NCI-H460 (cell line): ENCODE results near the gene BEAN1. TPM values are rescaled to one million over a fixed set of nuclear protein-coding genes. Genes with fewer than 3 reads are reported as not detected.

Experiments
- DNase-seq: peaks from one replicate; pipeline ENCODE4 v3.0.0-alpha.2; 2016; ENCODE audit warnings: low read depth; ENCODE audit errors: extremely low read depth
- total RNA-seq: library from RNA; depleted of rRNA; stranded (reverse); fragments of >200 nt; shearing (Covaris generic); gene quantifications from 2 replicates; pipeline ENCODE4 v1.2.3, GENCODE V29; 2014

BEAN1 gene
- total RNA-seq, 1 experiment from 2014 or later, result 0.42 TPM

DNA sequence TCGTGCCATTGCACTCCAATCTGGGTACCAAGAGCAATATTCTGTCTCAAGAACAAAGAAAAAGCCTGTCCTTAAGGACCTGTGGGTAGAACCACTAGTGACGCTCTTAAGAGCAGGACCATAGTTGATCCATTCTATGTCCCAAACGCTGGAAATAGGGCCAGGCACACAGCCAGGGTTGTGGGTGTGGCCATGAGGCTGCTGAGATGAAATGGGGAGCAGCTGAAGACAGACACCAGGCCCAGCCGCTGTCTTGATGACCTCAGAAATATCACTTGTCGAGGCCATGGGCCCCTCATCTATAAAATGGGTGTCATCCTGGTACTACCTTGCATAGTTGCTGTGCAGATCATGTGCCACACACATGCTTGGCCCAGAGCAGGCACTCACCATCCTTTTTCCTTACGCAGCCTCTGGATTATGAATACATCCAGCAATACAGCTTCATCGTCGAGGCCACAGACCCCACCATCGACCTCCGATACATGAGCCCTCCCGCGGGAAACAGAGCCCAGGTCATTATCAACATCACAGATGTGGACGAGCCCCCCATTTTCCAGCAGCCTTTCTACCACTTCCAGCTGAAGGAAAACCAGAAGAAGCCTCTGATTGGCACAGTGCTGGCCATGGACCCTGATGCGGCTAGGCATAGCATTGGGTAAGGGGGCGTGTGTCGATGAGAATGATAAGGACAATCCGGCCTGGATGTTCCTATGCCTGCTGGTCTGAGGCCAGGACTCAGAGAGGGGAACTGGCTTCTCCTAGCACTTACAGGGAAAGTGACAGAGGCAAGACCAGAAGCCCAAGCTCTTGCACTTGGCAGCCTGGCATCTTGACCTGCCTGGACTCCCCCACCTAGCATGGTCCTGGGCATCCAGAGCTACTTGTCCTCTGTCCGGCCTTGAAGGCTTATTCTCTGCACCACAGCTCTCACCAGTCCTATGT, 35.1 kb upstream of the BEAN1 start:
- DNase-seq, result no peak

DNA sequence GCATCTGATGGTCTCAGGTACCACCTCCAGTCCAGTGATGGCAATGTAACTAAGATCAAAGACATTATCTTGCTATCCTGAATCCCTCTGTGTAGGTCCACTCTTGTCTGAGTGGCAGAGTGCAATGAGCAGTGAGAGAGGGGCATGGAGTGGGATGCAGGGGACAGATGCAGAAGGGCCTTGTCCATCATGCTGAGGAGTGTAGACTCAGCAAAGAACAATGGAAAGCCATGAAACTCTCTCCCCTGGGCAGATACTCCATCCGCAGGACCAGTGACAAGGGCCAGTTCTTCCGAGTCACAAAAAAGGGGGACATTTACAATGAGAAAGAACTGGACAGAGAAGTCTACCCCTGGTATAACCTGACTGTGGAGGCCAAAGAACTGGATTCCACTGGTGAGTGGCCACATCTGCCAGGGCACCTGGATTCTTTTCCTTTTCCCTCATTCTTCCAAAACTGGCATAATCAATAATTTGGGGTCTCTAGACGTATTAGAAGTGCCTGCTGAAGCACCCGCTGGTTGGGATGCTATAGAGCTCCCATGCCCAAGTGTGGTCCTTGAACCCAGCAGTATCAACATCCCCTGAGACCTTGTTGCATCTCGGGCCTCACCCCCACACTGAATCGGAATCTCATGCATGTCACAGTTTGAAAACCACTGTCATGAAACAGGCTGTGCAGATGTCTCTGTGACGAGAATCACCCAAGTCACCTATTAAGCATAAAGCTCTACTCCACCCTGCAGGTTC, 31.1 kb upstream of the BEAN1 start:
- DNase-seq, result no peak

GRCh38 chr16:66397736-66398433, 29.2 kb upstream of the BEAN1 start:
- no peak for DNase-seq

- DNase-seq, result no peak
Measured at GRCh38 chr16:66399031-66399430, 28.1 kb upstream of the BEAN1 start.

- DNase-seq, result no peak
Measured at GRCh38 chr16:66399930-66400329, 27.2 kb upstream of the BEAN1 start.

GRCh38 chr16:66400503-66401380, 26.4 kb upstream of the BEAN1 start:
- DNase-seq, result no peak

GRCh38 chr16:66401610-66402009, 25.5 kb upstream of the BEAN1 start:
- DNase-seq, result no peak

DNA sequence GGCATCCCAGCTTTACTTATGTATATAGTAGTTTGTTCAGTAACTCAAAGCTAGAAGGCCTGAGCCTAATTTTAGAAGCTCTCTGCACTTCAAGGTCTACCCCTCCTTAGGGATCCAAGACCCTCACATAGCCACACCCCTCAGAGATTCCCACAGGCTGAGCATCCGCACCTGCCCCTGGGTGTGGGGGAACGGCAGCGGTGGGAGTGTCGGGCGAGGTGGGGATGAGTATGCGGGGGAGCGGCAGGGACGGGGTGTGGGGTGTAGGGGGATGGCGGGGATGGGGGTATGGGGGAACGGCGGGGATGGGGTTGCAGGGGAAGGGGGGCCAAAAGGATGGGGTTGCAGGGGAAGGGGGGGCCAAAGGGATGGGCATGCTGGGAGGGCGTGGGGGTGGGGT, 24.9 kb upstream of the BEAN1 start:
- no peak for DNase-seq

DNA sequence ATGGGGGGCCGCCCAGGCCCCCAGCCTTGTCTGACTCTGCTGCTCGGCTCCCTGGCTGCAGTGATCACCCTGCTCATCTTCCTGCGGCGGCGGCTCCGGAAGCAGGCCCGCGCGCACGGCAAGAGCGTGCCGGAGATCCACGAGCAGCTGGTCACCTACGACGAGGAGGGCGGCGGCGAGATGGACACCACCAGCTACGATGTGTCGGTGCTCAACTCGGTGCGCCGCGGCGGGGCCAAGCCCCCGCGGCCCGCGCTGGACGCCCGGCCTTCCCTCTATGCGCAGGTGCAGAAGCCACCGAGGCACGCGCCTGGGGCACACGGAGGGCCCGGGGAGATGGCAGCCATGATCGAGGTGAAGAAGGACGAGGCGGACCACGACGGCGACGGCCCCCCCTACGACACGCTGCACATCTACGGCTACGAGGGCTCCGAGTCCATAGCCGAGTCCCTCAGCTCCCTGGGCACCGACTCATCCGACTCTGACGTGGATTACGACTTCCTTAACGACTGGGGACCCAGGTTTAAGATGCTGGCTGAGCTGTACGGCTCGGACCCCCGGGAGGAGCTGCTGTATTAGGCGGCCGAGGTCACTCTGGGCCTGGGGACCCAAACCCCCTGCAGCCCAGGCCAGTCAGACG, 24.4 kb upstream of the BEAN1 start:
- no peak for DNase-seq

DNA sequence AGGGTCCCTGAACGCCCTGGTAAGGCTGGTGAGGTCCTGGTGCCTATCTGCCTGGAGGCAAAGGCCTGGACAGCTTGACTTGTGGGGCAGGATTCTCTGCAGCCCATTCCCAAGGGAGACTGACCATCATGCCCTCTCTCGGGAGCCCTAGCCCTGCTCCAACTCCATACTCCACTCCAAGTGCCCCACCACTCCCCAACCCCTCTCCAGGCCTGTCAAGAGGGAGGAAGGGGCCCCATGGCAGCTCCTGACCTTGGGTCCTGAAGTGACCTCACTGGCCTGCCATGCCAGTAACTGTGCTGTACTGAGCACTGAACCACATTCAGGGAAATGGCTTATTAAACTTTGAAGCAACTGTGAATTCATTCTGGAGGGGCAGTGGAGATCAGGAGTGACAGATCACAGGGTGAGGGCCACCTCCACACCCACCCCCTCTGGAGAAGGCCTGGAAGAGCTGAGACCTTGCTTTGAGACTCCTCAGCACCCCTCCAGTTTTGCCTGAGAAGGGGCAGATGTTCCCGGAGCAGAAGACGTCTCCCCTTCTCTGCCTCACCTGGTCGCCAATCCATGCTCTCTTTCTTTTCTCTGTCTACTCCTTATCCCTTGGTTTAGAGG, 23.5 kb upstream of the BEAN1 start:
- no peak for DNase-seq

GRCh38 chr16:66405057-66405783, 21.9 kb upstream of the BEAN1 start:
- no peak for DNase-seq

- peak; percentile 82 for DNase-seq
Measured at GRCh38 chr16:66406534-66407221, 20.4 kb upstream of the BEAN1 start.

DNA sequence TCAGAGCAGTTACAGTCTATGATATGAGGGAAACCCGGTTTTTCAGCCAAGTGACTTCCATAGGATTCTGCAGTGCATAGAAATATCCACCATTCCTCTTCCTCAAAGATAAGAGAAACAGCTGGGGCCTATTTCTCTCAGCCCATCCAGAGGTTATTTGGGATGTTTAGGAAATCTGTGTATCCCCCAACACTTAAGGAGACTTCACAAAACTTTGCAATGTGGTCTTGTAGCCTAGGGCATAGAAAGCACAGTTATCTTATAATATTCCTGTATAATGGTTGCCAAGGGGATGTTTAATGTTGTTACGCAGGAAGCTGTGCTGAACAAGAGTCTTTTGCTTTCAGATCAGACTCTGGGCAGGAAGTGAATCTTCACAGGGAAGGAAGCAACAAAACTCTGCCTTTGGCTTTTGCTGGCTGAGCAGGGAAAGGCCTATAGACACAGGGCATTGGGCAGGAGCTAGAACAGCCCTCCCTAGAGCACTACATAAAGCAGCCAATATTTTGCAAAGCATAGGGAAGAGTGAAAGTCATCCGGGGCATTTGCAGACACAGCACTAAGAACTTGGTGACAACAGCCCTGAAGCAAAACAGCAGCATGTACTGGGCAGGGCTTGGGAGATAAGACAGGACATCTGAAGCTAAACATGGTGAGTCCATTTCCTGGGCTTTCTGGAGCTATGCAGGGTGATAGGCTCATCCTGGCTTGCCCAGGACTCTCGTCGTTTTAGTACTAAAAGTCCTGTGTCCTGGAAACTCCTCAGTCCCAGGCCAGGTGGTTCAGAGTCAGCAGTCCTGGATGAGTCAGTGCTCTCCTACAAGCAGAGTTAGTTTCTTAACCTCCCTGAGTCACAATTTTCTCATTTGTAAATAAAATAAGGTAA, 18.7 kb upstream of the BEAN1 start:
- DNase-seq, result peak; percentile 52

DNA sequence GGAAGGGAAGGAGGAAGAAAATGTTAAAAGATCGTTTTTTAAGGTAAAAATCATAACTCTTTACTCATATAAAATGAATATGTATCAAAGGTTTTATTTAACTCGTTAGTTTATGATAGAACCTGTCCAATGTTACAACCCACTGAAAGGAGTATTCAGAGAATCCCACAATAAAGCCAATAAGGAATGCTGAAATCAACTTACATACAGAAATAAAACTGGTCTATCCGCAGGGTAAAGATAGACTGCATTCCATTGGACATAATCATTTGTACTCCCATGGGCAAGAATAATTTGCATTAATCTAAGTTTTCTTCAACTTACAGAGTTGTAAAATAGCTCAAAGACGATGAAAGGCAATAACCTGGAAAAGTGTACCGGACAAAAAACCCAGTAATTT, 17.9 kb upstream of the BEAN1 start:
- DNase-seq, result no peak

- DNase-seq, result no peak
Measured at GRCh38 chr16:66412182-66412581, 14.9 kb upstream of the BEAN1 start.

GRCh38 chr16:66414891-66415290, 12.2 kb upstream of the BEAN1 start:
- DNase-seq, result no peak

DNA sequence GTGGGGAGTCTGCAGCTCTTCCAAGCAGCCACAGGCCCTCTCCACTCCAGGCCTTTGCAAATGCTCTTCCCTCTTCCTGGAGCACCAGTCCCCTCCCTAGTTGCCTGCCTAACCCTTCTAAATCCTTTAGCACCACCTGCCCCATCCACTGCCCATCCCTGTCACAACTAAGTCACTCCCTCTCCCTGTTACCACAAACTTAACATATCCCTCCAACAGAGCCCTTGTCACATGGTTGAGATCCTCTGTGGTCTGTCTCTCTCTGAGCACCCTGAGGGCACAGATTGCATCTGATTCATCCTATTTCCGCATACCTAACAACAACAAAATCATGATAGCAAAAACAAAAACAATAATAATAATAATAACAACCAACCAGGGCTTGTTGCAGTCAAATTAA, 11.0 kb upstream of the BEAN1 start:
- no peak for DNase-seq
